ENCODE measurements around the gene FOXN4. TPM values are rescaled to one million over a fixed set of nuclear protein-coding genes. Genes with fewer than 3 reads are reported as not detected.

The FOXN4 gene
- total and polyA plus RNA-seq, 4 donors = 0.04 to 0.26 (median 0.15) TPM

- Histone ChIP-seq H3K4me3 (no peak overlapping the region), H3K4me1 (ENCODE audit: control insufficient read depth in 5 of 5, insufficient read depth in 5 of 5, low read length in 5 of 5) (peaks cover 0 to 10% (median 0%) of the 10 kb centered on the region in 5 donors), H3K36me3 (ENCODE audit: control insufficient read depth in 4 of 4, insufficient read depth in 4 of 4, low read length in 4 of 4) (no peaks in the 10 kb centered on the region), H3K9ac (ENCODE audit: insufficient read depth in 1 of 2, low read length in 2 of 2) (no peak overlapping the region), H3K27me3 (ENCODE audit: control insufficient read depth in 3 of 3, insufficient read depth in 3 of 3, low read length in 2 of 3) (no peaks in the 10 kb centered on the region), H3K27ac (ENCODE audit: low read depth in 1 of 2, low read length in 1 of 2) (no peak overlapping the region), H3K9me3 (ENCODE audit: control insufficient read depth in 4 of 4, insufficient read depth in 3 of 4, low read length in 3 of 4) (peaks cover 0 to 4% (median 0%) of the 10 kb centered on the region in 4 donors)
- no peak for ATAC-seq (ENCODE audit: insufficient read depth, low FRiP score)
- WGBS, 2 donors = 76 to 81% methylated on average over 4 of the region's 4 CpGs
- TF ChIP-seq, protein P1, sequence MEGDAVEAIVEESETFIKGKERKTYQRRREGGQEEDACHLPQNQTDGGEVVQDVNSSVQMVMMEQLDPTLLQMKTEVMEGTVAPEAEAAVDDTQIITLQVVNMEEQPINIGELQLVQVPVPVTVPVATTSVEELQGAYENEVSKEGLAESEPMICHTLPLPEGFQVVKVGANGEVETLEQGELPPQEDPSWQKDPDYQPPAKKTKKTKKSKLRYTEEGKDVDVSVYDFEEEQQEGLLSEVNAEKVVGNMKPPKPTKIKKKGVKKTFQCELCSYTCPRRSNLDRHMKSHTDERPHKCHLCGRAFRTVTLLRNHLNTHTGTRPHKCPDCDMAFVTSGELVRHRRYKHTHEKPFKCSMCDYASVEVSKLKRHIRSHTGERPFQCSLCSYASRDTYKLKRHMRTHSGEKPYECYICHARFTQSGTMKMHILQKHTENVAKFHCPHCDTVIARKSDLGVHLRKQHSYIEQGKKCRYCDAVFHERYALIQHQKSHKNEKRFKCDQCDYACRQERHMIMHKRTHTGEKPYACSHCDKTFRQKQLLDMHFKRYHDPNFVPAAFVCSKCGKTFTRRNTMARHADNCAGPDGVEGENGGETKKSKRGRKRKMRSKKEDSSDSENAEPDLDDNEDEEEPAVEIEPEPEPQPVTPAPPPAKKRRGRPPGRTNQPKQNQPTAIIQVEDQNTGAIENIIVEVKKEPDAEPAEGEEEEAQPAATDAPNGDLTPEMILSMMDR (IDR thresholded peaks at IDR 0.05; ENCODE audit: control extremely low read depth, extremely low read depth) = no peak
- DNase-seq = no peak
Measured at GRCh38 chr12:109275173-109275572, 33.9 kb downstream of the FOXN4 start.

- no peaks in the 10 kb centered on the region for H3K36me3 ChIP-seq (ENCODE audit: control insufficient read depth in 4 of 4, insufficient read depth in 4 of 4, low read length in 4 of 4)
- no peak overlapping the region for H3K4me3 ChIP-seq
- H3K4me1 ChIP-seq (ENCODE audit: control insufficient read depth in 5 of 5, insufficient read depth in 5 of 5, low read length in 5 of 5) = peaks cover 0 to 10% (median 0%) of the 10 kb centered on the region in 5 donors
- H3K27ac ChIP-seq (ENCODE audit: low read depth in 1 of 2, low read length in 1 of 2) = no peak overlapping the region
- no peaks in the 10 kb centered on the region for H3K27me3 ChIP-seq (ENCODE audit: control insufficient read depth in 3 of 3, insufficient read depth in 3 of 3, low read length in 2 of 3)
- no peak for ATAC-seq (ENCODE audit: insufficient read depth, low FRiP score)
- 40 to 71% methylated on average over 1 of the region's 1 CpG for WGBS, 2 donors
- no peak overlapping the region for H3K9ac ChIP-seq (ENCODE audit: insufficient read depth in 1 of 2, low read length in 2 of 2)
- peaks cover 0 to 4% (median 0%) of the 10 kb centered on the region in 4 donors for H3K9me3 ChIP-seq (ENCODE audit: control insufficient read depth in 4 of 4, insufficient read depth in 3 of 4, low read length in 3 of 4)
- no peak for DNase-seq
- TF ChIP-seq, protein P1 (IDR thresholded peaks at IDR 0.05; ENCODE audit: control extremely low read depth, extremely low read depth) = no peak
Measured at GRCh38 chr12:109274381-109274780, 34.7 kb downstream of the FOXN4 start.

DNA sequence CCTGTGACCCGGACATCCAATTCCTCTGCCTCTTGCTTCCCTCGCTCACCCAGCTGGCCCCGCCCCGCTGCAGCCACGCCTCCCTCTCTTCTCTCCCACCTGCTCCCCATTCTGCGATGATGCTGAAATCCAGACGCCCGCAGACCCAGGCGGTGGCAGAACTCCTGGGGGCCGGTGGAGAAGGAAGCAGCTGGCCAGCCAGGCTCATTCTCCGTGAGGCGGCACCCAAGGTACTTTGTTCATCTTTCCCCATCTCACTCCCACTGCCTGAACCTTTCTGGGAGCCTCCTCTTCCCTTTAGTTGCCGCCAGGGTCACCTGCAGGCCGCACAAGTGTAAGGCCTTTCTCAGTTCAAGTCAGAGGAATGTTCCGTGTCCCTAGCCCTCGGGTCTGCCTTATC lies 35.7 kb downstream of the FOXN4 start:
- Histone ChIP-seq H3K4me1 (ENCODE audit: control insufficient read depth in 5 of 5, insufficient read depth in 5 of 5, low read length in 5 of 5) (peaks cover 0 to 5% (median 0%) of the 10 kb centered on the region in 5 donors), H3K36me3 (ENCODE audit: control insufficient read depth in 4 of 4, insufficient read depth in 4 of 4, low read length in 4 of 4) (no peaks in the 10 kb centered on the region), H3K27ac (ENCODE audit: low read depth in 1 of 2, low read length in 1 of 2) (no peak overlapping the region), H3K4me3 (no peak overlapping the region), H3K27me3 (ENCODE audit: control insufficient read depth in 3 of 3, insufficient read depth in 3 of 3, low read length in 2 of 3) (no peaks in the 10 kb centered on the region), H3K9me3 (ENCODE audit: control insufficient read depth in 4 of 4, insufficient read depth in 3 of 4, low read length in 3 of 4) (peaks cover 0 to 4% (median 0%) of the 10 kb centered on the region in 4 donors), H3K9ac (ENCODE audit: insufficient read depth in 1 of 2, low read length in 2 of 2) (no peak overlapping the region)
- no peak for DNase-seq
- 26 to 30% methylated on average over 16 of the region's 16 CpGs for WGBS, 2 donors
- ATAC-seq (ENCODE audit: insufficient read depth, low FRiP score) = no peak
- TF ChIP-seq, protein P1 (IDR thresholded peaks at IDR 0.05; ENCODE audit: control extremely low read depth, extremely low read depth) = no peak

DNA sequence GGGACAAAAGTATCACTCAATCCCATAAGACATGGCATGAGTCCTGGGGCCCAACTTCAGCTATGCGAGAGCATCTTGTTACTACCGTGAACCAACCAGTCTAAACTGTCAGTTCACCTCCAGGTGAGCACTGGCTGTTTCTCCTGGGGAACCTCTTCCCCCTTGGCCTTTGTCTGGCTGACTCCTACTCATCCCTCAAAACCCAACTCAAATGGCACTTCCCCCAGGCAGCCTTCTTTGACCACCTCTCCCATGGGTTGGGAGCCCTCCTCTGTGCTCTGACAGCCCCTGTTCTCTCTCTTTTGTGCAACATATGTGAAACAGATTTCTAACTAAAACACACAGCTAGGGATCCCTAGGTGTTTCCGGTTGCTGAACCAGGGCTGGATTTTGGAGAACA lies 37.7 kb downstream of the FOXN4 start:
- Histone ChIP-seq H3K4me3 (no peak overlapping the region), H3K9ac (ENCODE audit: insufficient read depth in 1 of 2, low read length in 2 of 2) (no peak overlapping the region), H3K9me3 (ENCODE audit: control insufficient read depth in 4 of 4, insufficient read depth in 3 of 4, low read length in 3 of 4) (peaks cover 0 to 4% (median 0%) of the 10 kb centered on the region in 4 donors), H3K27ac (ENCODE audit: low read depth in 1 of 2, low read length in 1 of 2) (no peak overlapping the region), H3K27me3 (ENCODE audit: control insufficient read depth in 3 of 3, insufficient read depth in 3 of 3, low read length in 2 of 3) (no peaks in the 10 kb centered on the region), H3K4me1 (ENCODE audit: control insufficient read depth in 5 of 5, insufficient read depth in 5 of 5, low read length in 5 of 5) (no peaks in the 10 kb centered on the region), H3K36me3 (ENCODE audit: control insufficient read depth in 4 of 4, insufficient read depth in 4 of 4, low read length in 4 of 4) (peaks cover 0 to 10% (median 3%) of the 10 kb centered on the region in 4 donors)
- ATAC-seq (ENCODE audit: insufficient read depth, low FRiP score) (no peak), DNase-seq (no peak)
- TF ChIP-seq, protein P1 (IDR thresholded peaks at IDR 0.05; ENCODE audit: control extremely low read depth, extremely low read depth) = no peak
- 94 to 97% methylated on average over 3 of the region's 3 CpGs for WGBS, 2 donors

Measured in lung (tissue), 12 donors.